DMS79 (cell line): ENCODE measurements around the gene SLCO4A1.

Experiments used
- DNase-seq: peaks from one replicate; lab custom pipeline; 2025; lab: John Stamatoyannopoulos, UW

The SLCO4A1 gene

GRCh38 chr20:62716198-62716940, 74.1 kb downstream of the SLCO4A1 start:
- DNase-seq: no peak

- no peak for DNase-seq
These were observed 74.6 kb downstream of the SLCO4A1 start for GRCh38 chr20:62716941-62717310.

- DNase-seq: no peak
These were observed 75.6 kb downstream of the SLCO4A1 start for GRCh38 chr20:62717933-62718332.

GRCh38 chr20:62718546-62718945, 76.2 kb downstream of the SLCO4A1 start:
- DNase-seq: no peak

- DNase-seq: no peak
These were observed 77.1 kb downstream of the SLCO4A1 start for GRCh38 chr20:62719250-62719935.
